ENCODE data around the gene FERMT2. TPM values are rescaled to one million over a fixed set of nuclear protein-coding genes. Genes with fewer than 3 reads are reported as not detected.

FERMT2 gene
- total RNA-seq, 1 donor from 2014 or later, result 0.51 TPM

DNA sequence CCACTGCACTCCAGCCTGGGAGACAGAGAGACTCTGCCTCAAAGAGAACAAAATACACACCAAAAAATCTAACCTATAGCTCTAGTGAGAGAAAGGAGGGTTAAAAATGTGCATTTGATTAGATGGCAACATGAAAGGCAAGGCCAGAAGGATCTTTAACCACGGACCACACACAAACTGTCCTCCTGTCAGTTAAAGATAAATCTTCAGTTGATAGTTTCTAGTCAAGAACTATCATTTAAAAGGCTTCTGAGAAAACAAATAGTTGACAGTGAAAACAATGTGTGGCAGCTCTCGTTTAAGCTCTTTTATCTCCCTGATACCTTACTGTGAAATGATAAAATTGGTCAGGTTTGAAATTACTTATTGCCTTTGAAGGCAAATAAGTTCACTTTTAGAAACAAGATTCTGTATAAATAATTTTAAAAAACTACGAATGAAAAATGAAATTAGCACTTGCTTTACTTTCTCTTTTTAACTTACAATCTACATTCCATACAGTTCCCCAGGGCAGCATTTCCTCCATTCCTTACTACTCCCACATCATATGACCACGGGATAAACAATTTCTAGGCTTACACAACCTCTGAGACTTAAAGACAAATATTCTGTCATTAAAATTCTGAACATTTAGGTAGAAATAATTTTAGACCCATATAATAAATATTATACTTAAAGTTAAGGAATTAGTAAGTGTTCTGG lies 88.1 kb downstream of the FERMT2 start:
- DNase-seq (no peak), ATAC-seq (ENCODE audit: low read depth) (no peak)
- intact Hi-C loops (cut with micrococcal nuclease), result no loop called here
- no peaks in the 10 kb centered on the region for H3K4me1 Mint-ChIP-seq
- no peak overlapping the region for H3K4me3 Mint-ChIP-seq
- TF ChIP-seq, protein P1, sequence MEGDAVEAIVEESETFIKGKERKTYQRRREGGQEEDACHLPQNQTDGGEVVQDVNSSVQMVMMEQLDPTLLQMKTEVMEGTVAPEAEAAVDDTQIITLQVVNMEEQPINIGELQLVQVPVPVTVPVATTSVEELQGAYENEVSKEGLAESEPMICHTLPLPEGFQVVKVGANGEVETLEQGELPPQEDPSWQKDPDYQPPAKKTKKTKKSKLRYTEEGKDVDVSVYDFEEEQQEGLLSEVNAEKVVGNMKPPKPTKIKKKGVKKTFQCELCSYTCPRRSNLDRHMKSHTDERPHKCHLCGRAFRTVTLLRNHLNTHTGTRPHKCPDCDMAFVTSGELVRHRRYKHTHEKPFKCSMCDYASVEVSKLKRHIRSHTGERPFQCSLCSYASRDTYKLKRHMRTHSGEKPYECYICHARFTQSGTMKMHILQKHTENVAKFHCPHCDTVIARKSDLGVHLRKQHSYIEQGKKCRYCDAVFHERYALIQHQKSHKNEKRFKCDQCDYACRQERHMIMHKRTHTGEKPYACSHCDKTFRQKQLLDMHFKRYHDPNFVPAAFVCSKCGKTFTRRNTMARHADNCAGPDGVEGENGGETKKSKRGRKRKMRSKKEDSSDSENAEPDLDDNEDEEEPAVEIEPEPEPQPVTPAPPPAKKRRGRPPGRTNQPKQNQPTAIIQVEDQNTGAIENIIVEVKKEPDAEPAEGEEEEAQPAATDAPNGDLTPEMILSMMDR (IDR thresholded peaks at IDR 0.05), result no peak
- CTCF ChIA-PET, result interaction anchor here (1.3 kb wide), 1 partner anchor 98 kb away, joined by 3 read pairs; no protein-coding TSS in a partner anchor
- H3K27me3 Mint-ChIP-seq, result no peaks in the 10 kb centered on the region
- no peaks in the 10 kb centered on the region for H3K9me3 Mint-ChIP-seq
- POLR2A ChIA-PET, result no interaction called here
- no peaks in the 10 kb centered on the region for H3K36me3 Mint-ChIP-seq (ENCODE audit: low read depth)
- no peak overlapping the region for H3K27ac Mint-ChIP-seq

DNA sequence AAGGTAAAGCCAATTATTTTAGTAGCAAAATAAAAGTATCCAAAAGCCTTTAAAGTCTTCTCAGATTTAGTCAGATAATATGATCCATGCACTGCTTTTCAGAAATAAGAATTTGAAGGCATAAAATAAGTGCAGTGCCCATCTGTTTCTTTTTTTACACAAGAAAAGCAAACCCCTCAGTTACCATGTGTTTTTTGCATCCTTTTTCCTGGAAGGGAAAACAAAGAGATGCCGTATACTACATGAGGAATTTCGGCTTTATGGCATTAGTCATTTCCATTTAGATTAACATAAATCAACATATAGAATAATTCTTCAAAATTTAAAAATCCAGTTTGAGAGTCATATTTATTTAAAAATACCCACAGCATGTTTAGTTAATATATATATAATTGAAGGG lies 89.4 kb downstream of the FERMT2 start:
- H3K9me3 Mint-ChIP-seq, result no peaks in the 10 kb centered on the region
- no peaks in the 10 kb centered on the region for H3K36me3 Mint-ChIP-seq (ENCODE audit: low read depth)
- ATAC-seq (ENCODE audit: low read depth) (no peak), DNase-seq (no peak)
- no peak overlapping the region for H3K27ac Mint-ChIP-seq
- TF ChIP-seq, protein P1 (IDR thresholded peaks at IDR 0.05), result no peak
- no peaks in the 10 kb centered on the region for H3K27me3 Mint-ChIP-seq
- intact Hi-C loops (cut with micrococcal nuclease), result no loop called here
- no peaks in the 10 kb centered on the region for H3K4me1 Mint-ChIP-seq
- ChIA-PET POLR2A (no interaction called here), CTCF (no interaction called here)
- H3K4me3 Mint-ChIP-seq, result no peak overlapping the region

DNA sequence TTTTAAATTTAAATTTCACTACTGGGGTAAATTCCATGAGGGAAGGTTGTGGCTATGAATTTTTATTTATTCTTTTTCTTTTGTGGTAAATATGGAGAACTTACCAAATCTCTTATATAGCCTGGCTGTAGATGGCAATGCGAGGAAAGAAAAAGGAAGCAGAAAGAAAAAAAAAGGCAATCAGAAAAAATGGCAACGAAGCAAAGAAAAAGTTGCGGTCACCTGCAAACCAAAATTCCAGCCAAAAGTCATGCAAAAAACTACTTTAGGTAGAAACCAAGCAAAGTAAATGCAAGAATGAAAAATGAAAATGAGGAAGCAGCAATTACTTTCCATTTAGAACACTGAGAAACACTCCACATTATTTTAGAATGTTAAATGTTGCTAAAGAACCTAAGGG lies 89.9 kb downstream of the FERMT2 start:
- Mint-ChIP-seq H3K36me3 (ENCODE audit: low read depth) (no peaks in the 10 kb centered on the region), H3K9me3 (no peaks in the 10 kb centered on the region), H3K27me3 (no peaks in the 10 kb centered on the region), H3K27ac (no peak overlapping the region), H3K4me3 (no peak overlapping the region), H3K4me1 (no peaks in the 10 kb centered on the region)
- intact Hi-C loops (cut with micrococcal nuclease), result no loop called here
- ChIA-PET CTCF (no interaction called here), POLR2A (interaction anchor here (0.6 kb wide), 1 partner anchor 1535 kb away, joined by 3 read pairs; no protein-coding TSS in a partner anchor)
- DNase-seq, result no peak
- TF ChIP-seq, protein P1 (IDR thresholded peaks at IDR 0.05), result no peak
- ATAC-seq (ENCODE audit: low read depth), result no peak

DNA sequence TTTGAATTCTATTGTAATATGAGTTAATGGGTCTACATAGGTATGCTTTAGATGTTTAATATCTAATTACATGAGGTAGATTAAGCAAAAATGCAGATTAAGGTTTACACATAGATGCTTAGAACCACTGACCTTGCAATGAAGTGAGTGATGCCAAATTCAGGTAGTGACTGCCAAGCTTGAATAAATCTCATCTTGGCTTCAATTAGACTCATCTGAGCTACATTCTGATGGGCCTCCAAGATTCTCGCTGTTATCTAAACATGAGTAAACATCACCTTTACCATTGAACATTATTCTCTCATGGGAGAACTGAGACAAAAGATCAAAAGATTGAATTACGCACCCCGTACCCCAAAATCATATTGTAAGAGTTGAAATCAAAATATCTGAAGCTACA lies 90.6 kb downstream of the FERMT2 start:
- TF ChIP-seq, protein P1 (IDR thresholded peaks at IDR 0.05), result no peak
- Mint-ChIP-seq H3K36me3 (ENCODE audit: low read depth) (no peaks in the 10 kb centered on the region), H3K27ac (no peak overlapping the region), H3K4me1 (no peaks in the 10 kb centered on the region), H3K4me3 (no peak overlapping the region), H3K9me3 (no peaks in the 10 kb centered on the region), H3K27me3 (no peaks in the 10 kb centered on the region)
- ChIA-PET CTCF (no interaction called here), POLR2A (interaction anchor here (0.6 kb wide), 1 partner anchor 1536 kb away, joined by 3 read pairs; no protein-coding TSS in a partner anchor)
- intact Hi-C loops (cut with micrococcal nuclease), result no loop called here
- no peak for DNase-seq
- no peak for ATAC-seq (ENCODE audit: low read depth)

DNA sequence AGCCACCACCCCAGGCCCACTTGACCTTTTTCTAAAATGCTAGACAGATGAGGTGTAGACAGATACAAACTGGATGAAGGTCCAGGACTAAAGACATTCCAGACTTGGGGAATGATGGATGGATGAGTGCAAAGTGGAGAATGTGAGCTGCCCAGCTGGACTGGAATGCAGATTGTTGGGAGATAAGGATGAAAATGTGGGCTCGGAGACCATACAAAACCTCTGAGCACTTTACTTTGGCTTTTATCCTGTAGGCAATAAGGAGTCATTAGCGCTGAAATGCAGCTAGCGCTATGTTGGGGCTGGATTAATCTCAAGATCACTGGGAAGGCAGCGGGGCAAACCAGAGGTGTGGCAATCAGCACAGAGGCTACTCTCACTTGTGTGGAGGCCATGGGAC lies 94.7 kb downstream of the FERMT2 start:
- H3K9me3 Mint-ChIP-seq, result no peaks in the 10 kb centered on the region
- DNase-seq (no peak), ATAC-seq (ENCODE audit: low read depth) (no peak)
- intact Hi-C loops (cut with micrococcal nuclease), result no loop called here
- peaks cover 3% of the 10 kb centered on the region for H3K27me3 Mint-ChIP-seq
- H3K36me3 Mint-ChIP-seq (ENCODE audit: low read depth), result no peaks in the 10 kb centered on the region
- CTCF ChIA-PET, result no interaction called here
- POLR2A ChIA-PET, result no interaction called here
- TF ChIP-seq, protein P1 (IDR thresholded peaks at IDR 0.05), result no peak
- H3K4me1 Mint-ChIP-seq, result no peaks in the 10 kb centered on the region
- no peak overlapping the region for H3K27ac Mint-ChIP-seq
- no peak overlapping the region for H3K4me3 Mint-ChIP-seq

Measured in activated B cell treated with CpG ODN at 0.5 μM for 24 hours (primary cell).